Astrocyte (in vitro differentiated cells and primary cell): ENCODE data around the gene RASGRP1. TPM values are rescaled to one million over a fixed set of nuclear protein-coding genes. Genes with fewer than 3 reads are reported as not detected.

Experiments used
- DNase-seq: peaks from one replicate; pipeline ENCODE4 v3.0.0-alpha.2; 2010; ENCODE audit warnings: low read depth
- FAIRE-seq: peaks from 2 replicates; lab custom pipeline; 2011; peaks lifted over from hg19 to GRCh38; lab: Jason Lieb, UNC
- H2AFZ ChIP-seq: 2 replicates; pipeline ENCODE4 v1.6.0; 2012; ENCODE audit warnings: low read depth, low read length, inconsistent platforms
- H3K27ac ChIP-seq: 2 replicates; pipeline ENCODE4 v1.5.1; 2011; ENCODE audit warnings: low read depth, low read length, inconsistent platforms
- H3K27me3 ChIP-seq: 2 replicates; pipeline ENCODE4 v1.6.0; 2011; ENCODE audit warnings: low read length, inconsistent platforms; ENCODE audit not compliant: insufficient read depth
- H3K36me3 ChIP-seq: 2 replicates; pipeline ENCODE4 v1.5.1; 2011; ENCODE audit warnings: low read length, inconsistent platforms; ENCODE audit not compliant: insufficient read depth
- H3K4me1 ChIP-seq: 2 replicates; pipeline ENCODE4 v1.5.1; 2011; ENCODE audit warnings: low read length, inconsistent platforms; ENCODE audit not compliant: insufficient read depth
- H3K4me2 ChIP-seq: 2 replicates; pipeline ENCODE4 v1.6.0; 2012; ENCODE audit warnings: low read length, inconsistent platforms
- H3K4me3 ChIP-seq: 2 replicates; pipeline ENCODE4 v1.5.1; 2011; ENCODE audit warnings: low read depth, mild to moderate bottlenecking, low read length, inconsistent platforms; ENCODE audit not compliant: insufficient read depth
- H3K79me2 ChIP-seq: 2 replicates; pipeline ENCODE4 v1.6.0; 2012; ENCODE audit warnings: mild to moderate bottlenecking, low read length, inconsistent platforms; ENCODE audit not compliant: insufficient read depth
- H3K9ac ChIP-seq: 2 replicates; pipeline ENCODE4 v1.6.0; 2012; ENCODE audit warnings: mild to moderate bottlenecking, low read length, inconsistent platforms
- H3K9me3 ChIP-seq: 2 replicates; pipeline ENCODE4 v1.5.1; 2012; ENCODE audit warnings: low read depth, mild to moderate bottlenecking, low read length, inconsistent platforms; ENCODE audit not compliant: insufficient read depth
- H4K20me1 ChIP-seq: 2 replicates; pipeline ENCODE4 v1.6.0; 2012; ENCODE audit warnings: low read length, inconsistent platforms; ENCODE audit not compliant: insufficient read depth
- H3K27ac Mint-ChIP-seq: one replicate; pipeline ENCODE4 v1.8.0; 2021; ENCODE audit warnings: mild to moderate bottlenecking, mixed read lengths; ENCODE audit not compliant: unreplicated experiment
- H3K27me3 Mint-ChIP-seq: one replicate; pipeline ENCODE4 v1.8.0; 2021; ENCODE audit warnings: low read depth, mixed read lengths; ENCODE audit not compliant: unreplicated experiment
- H3K36me3 Mint-ChIP-seq: one replicate; pipeline ENCODE4 v1.8.0; 2021; ENCODE audit warnings: low read depth, mixed read lengths; ENCODE audit not compliant: unreplicated experiment
- H3K4me1 Mint-ChIP-seq: one replicate; pipeline ENCODE4 v1.8.0; 2021; ENCODE audit warnings: low read depth, mixed read lengths; ENCODE audit not compliant: unreplicated experiment
- H3K4me3 Mint-ChIP-seq: one replicate; pipeline ENCODE4 v1.8.0; 2021; ENCODE audit warnings: mild to moderate bottlenecking, moderate library complexity, mixed read lengths; ENCODE audit not compliant: unreplicated experiment
- H3K9me3 Mint-ChIP-seq: one replicate; pipeline ENCODE4 v1.8.0; 2021; ENCODE audit warnings: mild to moderate bottlenecking, mixed read lengths; ENCODE audit not compliant: unreplicated experiment
- CTCF ChIP-seq: IDR thresholded peaks from 2 replicates; pipeline ENCODE4 v1.5.1; 2011; ENCODE audit warnings: low read depth, mild to moderate bottlenecking, inconsistent platforms, low read length, moderate library complexity; ENCODE audit not compliant: insufficient read depth
- EZH2 ChIP-seq: IDR thresholded peaks from 2 replicates; pipeline ENCODE4 v1.6.1; 2012; ENCODE audit warnings: mild to moderate bottlenecking, low read length, inconsistent platforms; ENCODE audit not compliant: insufficient read depth
- total RNA-seq: library from RNA; stranded (reverse); gene quantifications from 2 replicates; pipeline ENCODE4 v1.2.1, GENCODE V29; 2021

RASGRP1 gene
- total RNA-seq, 1 donor from 2014 or later = 1.4 TPM

GRCh38 chr15:38474155-38474757 is 90.4 kb downstream of the RASGRP1 start:
- Histone ChIP-seq H3K9ac (no peak overlapping the region), H3K4me2 (no peak overlapping the region), H3K27ac (no peak overlapping the region), H3K27me3 (no peaks in the 10 kb centered on the region), H3K79me2 (no peaks in the 10 kb centered on the region), H3K4me1 (no peaks in the 10 kb centered on the region), H3K4me3 (no peak overlapping the region), H3K9me3 (no peaks in the 10 kb centered on the region), H3K36me3 (peaks cover 10% of the 10 kb centered on the region), H2AFZ (no peak overlapping the region), H4K20me1 (no peaks in the 10 kb centered on the region)
- Mint-ChIP-seq H3K9me3 (no peaks in the 10 kb centered on the region), H3K4me1 (no peaks in the 10 kb centered on the region), H3K27ac (no peak overlapping the region), H3K36me3 (no peaks in the 10 kb centered on the region), H3K4me3 (no peak overlapping the region), H3K27me3 (no peaks in the 10 kb centered on the region)
- TF ChIP-seq CTCF (peak; percentile 71), EZH2 (no peak)
- DNase-seq (peak; percentile 63), FAIRE-seq (peak; percentile 97)

- Histone ChIP-seq H3K4me1 (no peaks in the 10 kb centered on the region), H3K79me2 (no peaks in the 10 kb centered on the region), H3K9me3 (no peaks in the 10 kb centered on the region), H2AFZ (no peak overlapping the region), H3K27me3 (no peaks in the 10 kb centered on the region), H3K27ac (no peak overlapping the region), H3K9ac (no peak overlapping the region), H3K4me3 (no peak overlapping the region), H4K20me1 (no peaks in the 10 kb centered on the region), H3K36me3 (peaks cover 10% of the 10 kb centered on the region), H3K4me2 (no peak overlapping the region)
- no peak for TF ChIP-seq EZH2
- no peak for TF ChIP-seq CTCF
- H3K4me1 Mint-ChIP-seq = no peaks in the 10 kb centered on the region
- H3K27me3 Mint-ChIP-seq = no peaks in the 10 kb centered on the region
- no peaks in the 10 kb centered on the region for H3K36me3 Mint-ChIP-seq
- H3K4me3 Mint-ChIP-seq = no peak overlapping the region
- no peaks in the 10 kb centered on the region for H3K9me3 Mint-ChIP-seq
- no peak for DNase-seq
- no peak overlapping the region for H3K27ac Mint-ChIP-seq
- FAIRE-seq = peak; percentile 26
These were observed 92.6 kb downstream of the RASGRP1 start for GRCh38 chr15:38471974-38472373.

DNA sequence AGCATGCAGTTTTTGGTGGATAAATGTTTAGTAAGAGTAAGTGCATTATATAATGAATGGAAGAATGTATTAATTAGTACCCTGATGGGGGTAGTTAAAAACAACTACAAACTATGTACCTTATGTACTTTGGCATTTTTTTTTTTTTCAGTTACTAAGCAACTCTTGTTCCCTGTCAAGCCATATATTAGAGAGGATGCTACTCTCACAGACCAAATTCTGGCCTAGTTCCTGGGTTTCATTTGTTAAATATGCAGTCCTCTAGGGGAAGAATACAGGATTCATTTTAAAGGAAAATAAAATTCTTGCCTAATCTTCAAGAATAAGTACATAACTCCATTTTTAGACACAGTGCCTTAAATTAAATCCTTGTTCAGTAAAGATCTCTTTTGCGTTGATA is 93.8 kb downstream of the RASGRP1 start:
- H3K27ac Mint-ChIP-seq = no peak overlapping the region
- no peak overlapping the region for H3K27ac ChIP-seq
- no peak overlapping the region for H3K4me3 ChIP-seq
- H2AFZ ChIP-seq = no peak overlapping the region
- H3K79me2 ChIP-seq = no peaks in the 10 kb centered on the region
- no peaks in the 10 kb centered on the region for H3K4me1 Mint-ChIP-seq
- H3K27me3 ChIP-seq = no peaks in the 10 kb centered on the region
- no peaks in the 10 kb centered on the region for H4K20me1 ChIP-seq
- no peaks in the 10 kb centered on the region for H3K36me3 Mint-ChIP-seq
- no peak overlapping the region for H3K9ac ChIP-seq
- no peaks in the 10 kb centered on the region for H3K27me3 Mint-ChIP-seq
- no peak for TF ChIP-seq CTCF
- no peak overlapping the region for H3K4me3 Mint-ChIP-seq
- H3K36me3 ChIP-seq = peaks cover 6% of the 10 kb centered on the region
- H3K9me3 ChIP-seq = no peaks in the 10 kb centered on the region
- no peaks in the 10 kb centered on the region for H3K9me3 Mint-ChIP-seq
- H3K4me2 ChIP-seq = no peak overlapping the region
- FAIRE-seq (no peak), DNase-seq (no peak)
- H3K4me1 ChIP-seq = no peaks in the 10 kb centered on the region
